ENCODE measurements around the gene PSMD2.

The PSMD2 gene

DNA sequence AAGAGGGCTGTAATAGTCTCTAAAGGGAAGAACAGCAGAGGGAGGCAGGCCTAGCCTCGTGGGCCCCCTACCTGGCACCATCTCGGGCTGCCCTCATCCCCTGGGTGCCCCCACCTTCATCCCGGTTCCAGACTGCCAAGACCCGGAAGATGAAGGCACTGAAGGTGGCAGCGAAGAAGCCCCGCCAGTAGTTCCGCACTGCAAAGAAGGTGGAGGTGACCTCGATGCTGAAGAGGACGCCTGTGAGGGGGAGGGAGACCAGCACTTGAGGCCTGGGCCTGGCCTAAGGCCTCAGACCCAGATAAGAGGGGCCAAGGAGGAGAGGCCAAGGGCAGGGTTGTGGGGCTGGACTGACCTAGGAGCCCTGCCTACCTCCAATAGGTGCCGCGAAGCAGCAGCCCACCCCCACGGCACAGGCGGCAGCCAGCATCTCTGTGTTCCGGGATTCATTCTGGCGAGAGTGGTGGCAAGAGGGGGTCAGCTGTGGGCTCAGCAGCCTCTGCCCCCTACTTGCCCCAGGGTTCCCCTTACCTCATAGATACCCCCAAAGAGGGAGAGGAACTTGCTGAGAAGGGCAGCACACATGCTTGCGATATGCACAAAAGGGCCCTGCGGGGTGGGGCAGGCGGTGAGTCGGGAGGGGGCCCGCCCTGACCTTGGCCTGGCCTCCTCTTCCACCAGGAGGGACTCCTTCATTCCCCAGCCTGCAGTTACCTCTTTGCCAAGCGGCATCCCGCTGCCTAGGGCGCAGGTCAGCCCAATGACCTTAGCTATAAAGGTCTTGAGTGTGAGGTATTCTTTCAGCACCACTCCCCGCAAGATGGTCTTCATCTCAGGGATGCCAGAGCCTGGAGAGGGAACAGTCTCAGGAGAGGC is 58.4 kb downstream of the PSMD2 start:
- no peak for DNase-seq (ENCODE audit: low read depth)

DNA sequence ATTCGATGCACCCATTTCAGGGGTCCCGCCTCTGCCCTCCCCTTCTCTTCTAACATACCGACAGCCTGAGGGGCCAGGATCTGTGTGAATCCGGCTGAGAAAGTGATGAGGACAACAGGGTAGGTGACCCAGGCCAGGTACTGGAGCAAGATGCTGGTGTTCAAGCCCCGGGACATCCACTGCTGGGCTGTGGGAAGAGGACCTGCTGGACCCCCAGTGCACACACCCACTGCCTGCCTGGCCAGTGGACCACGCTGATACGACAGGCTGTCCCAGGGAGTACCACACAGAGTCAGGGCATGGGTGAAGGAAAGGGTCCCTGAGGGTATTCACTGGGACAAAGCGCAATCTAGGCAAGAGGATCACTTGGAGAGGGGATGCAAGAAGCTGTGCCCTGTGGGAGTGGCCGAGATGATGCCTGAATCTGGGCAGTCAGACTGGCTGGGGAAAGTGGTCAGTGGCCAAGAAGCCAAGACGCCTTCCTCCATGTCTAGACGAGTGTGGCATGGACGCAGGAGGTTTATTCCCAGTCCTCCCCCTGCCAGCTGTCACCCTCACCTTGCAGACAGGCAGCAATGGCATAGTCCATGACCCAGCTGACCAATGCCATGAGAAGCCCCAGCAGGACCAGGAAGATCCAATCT is 59.2 kb downstream of the PSMD2 start:
- DNase-seq (ENCODE audit: low read depth), result no peak
